Activated T-helper 1 cell treated with anti-CD3 and anti-CD28 coated beads, Interleukin-12 subunit alpha, Interleukin-12 subunit beta, Interleukin-2, Interleukin-4 antibody, amounts not matched to agents 30 ng/mL and 10 ng/mL and 1 ng/mL, durations not matched to agents 14 hours and 24 hours and 36 hours (primary cell): Measurements from ENCODE around the gene TFF2. TPM values are rescaled to one million over a fixed set of nuclear protein-coding genes. Genes with fewer than 3 reads are reported as not detected.

ENCODE experiments used
- DNase-seq: peaks from one replicate; pipeline ENCODE4 v3.0.0; 2021; ENCODE audit warnings: low spot score
- H3K27ac Mint-ChIP-seq: one replicate; pipeline ENCODE4 v1.8.0; 2021; ENCODE audit warnings: mild to moderate bottlenecking, mixed read lengths
- H3K27me3 Mint-ChIP-seq: one replicate; pipeline ENCODE4 v1.8.0; 2022; ENCODE audit warnings: mild to moderate bottlenecking, moderate library complexity, mixed read lengths; ENCODE audit not compliant: insufficient read depth
- H3K36me3 Mint-ChIP-seq: one replicate; pipeline ENCODE4 v1.8.0; 2021; ENCODE audit warnings: low read depth, mixed read lengths
- H3K4me1 Mint-ChIP-seq: one replicate; pipeline ENCODE4 v1.8.0; 2021; ENCODE audit warnings: low read depth, mixed read lengths
- H3K4me3 Mint-ChIP-seq: one replicate; pipeline ENCODE4 v1.8.0; 2021; ENCODE audit warnings: mild to moderate bottlenecking, moderate library complexity, mixed read lengths
- H3K9me3 Mint-ChIP-seq: one replicate; pipeline ENCODE4 v1.8.0; 2021; ENCODE audit warnings: mixed read lengths
- intact Hi-C: fragments of 100-400 bp; cut with micrococcal nuclease; formaldehyde crosslinking; loops from one replicate; pipeline ENCODE4 v1.15.1; 2024
- total RNA-seq: library from RNA; stranded (reverse); gene quantifications from 2 replicates; pipeline ENCODE4 v1.2.3, GENCODE V29; 2022

TFF2 gene
- total RNA-seq, 1 donor from 2014 or later = not detected

GRCh38 chr21:42369821-42370220 lies 19.0 kb upstream of the TFF2 start:
- no peak for DNase-seq
- H3K4me1 Mint-ChIP-seq = peaks cover 16% of the 10 kb centered on the region

DNA sequence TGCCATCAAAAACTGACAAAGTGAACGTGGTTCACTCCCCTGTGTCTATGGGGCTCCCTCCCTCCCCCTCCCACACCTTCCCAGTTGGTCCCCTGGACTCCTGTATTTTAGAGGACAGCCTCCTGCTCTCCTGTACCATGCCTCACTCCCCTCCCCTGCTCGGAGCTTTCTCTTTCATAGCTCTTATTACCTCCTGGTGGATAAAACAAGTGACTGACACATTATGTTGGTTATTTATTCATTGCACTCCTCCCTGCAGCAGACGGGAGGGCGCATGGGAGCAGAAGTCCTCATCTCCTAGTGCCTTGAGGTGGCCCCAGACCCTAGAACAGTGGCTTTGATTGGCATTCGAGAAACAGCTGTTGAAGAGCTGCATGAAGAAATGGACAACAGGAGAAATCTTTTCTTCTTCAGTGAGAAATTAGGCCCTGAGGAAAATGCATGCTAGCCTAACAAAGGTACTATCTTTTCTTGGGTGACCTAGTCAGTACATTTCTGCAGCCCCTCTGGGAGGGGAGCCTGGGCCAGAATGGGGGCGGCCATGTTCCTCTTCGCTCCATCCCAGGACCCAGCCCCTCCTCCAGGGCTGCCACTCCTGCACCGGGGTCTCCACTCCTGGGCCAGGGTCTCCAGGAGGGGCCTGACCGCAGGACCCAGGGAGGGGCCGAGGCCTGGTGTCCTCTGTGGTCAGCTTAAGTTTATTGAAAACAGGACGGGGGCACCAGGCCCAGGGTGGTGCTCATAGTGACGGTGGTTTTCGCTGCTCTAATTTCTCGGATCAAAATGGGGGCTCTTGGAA lies 16.8 kb upstream of the TFF2 start:
- H3K9me3 Mint-ChIP-seq = no peaks in the 10 kb centered on the region
- H3K4me3 Mint-ChIP-seq = no peak overlapping the region
- no peaks in the 10 kb centered on the region for H3K4me1 Mint-ChIP-seq

More at GRCh38 chr21:42369821-42370220, 19.0 kb upstream of the TFF2 start:
- intact Hi-C loops = no loop called here
- Mint-ChIP-seq H3K27ac (no peak overlapping the region), H3K36me3 (peaks cover 3% of the 10 kb centered on the region), H3K4me3 (no peak overlapping the region), H3K27me3 (no peaks in the 10 kb centered on the region), H3K9me3 (no peaks in the 10 kb centered on the region)

GRCh38 chr21:42366292-42367010 lies 15.7 kb upstream of the TFF2 start, which contains the start of gene TFF1:
Gene TFF1, minus strand, starts transcription at chr21:42366535. Its CDS starts 40 bp downstream, at chr21:42366495.
- no peaks in the 10 kb centered on the region for H3K36me3 Mint-ChIP-seq

More for the DNA sequence above, 16.8 kb upstream of the TFF2 start:
- intact Hi-C loops = no loop called here
- H3K27me3 Mint-ChIP-seq = peaks cover 14% of the 10 kb centered on the region
- H3K36me3 Mint-ChIP-seq = peaks cover 3% of the 10 kb centered on the region
- H3K27ac Mint-ChIP-seq = no peak overlapping the region
- DNase-seq = no peak

DNA sequence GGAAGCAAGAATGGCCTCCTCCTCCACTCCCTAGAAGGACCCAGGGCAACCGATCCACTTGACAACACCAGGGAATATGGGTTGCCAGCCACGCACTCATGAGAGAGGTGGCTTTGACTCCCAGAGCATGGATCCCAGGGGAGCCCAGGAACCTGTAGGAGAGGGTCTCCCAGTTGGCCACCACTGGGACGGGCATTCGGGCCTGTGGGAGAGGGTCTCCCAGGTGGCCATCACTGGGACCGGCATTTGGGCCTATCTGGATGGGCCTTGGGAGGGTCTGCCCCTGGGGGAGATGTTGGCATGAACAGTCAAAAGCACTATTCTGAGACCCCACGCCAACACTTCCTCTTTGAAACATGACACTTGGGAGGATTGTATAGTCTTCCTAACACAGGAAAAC lies 15.0 kb upstream of the TFF2 start:
- no peaks in the 10 kb centered on the region for H3K4me1 Mint-ChIP-seq
- no peak overlapping the region for H3K27ac Mint-ChIP-seq
- H3K9me3 Mint-ChIP-seq = no peaks in the 10 kb centered on the region
- intact Hi-C loops = no loop called here
- no peak for DNase-seq
- no peak overlapping the region for H3K4me3 Mint-ChIP-seq
- H3K27me3 Mint-ChIP-seq = peaks cover 19% of the 10 kb centered on the region
- no peaks in the 10 kb centered on the region for H3K36me3 Mint-ChIP-seq

More at GRCh38 chr21:42366292-42367010, 15.7 kb upstream of the TFF2 start, which contains the start of gene TFF1:
- DNase-seq = no peak
- intact Hi-C loops = no loop called here
- H3K4me3 Mint-ChIP-seq = no peak within 1 kb of the TSS
- no peaks in the 10 kb centered on the region for H3K4me1 Mint-ChIP-seq
- H3K27ac Mint-ChIP-seq = no peak within 1 kb of the TSS
- H3K27me3 Mint-ChIP-seq = peaks cover 19% of the 10 kb centered on the region
- no peaks in the 10 kb centered on the region for H3K9me3 Mint-ChIP-seq

- Mint-ChIP-seq H3K4me1 (no peaks in the 10 kb centered on the region), H3K9me3 (no peaks in the 10 kb centered on the region), H3K4me3 (no peak overlapping the region), H3K27ac (no peak overlapping the region), H3K36me3 (no peaks in the 10 kb centered on the region), H3K27me3 (peaks cover 22% of the 10 kb centered on the region)
- intact Hi-C loops = no loop called here
- no peak for DNase-seq
Measured at GRCh38 chr21:42364304-42364865, 13.6 kb upstream of the TFF2 start.

- no peaks in the 10 kb centered on the region for H3K36me3 Mint-ChIP-seq
- no peak overlapping the region for H3K27ac Mint-ChIP-seq
- intact Hi-C loops = no loop called here
- H3K27me3 Mint-ChIP-seq = peaks cover 22% of the 10 kb centered on the region
- H3K4me3 Mint-ChIP-seq = no peak overlapping the region
- H3K9me3 Mint-ChIP-seq = no peaks in the 10 kb centered on the region
- DNase-seq = no peak
- H3K4me1 Mint-ChIP-seq = no peaks in the 10 kb centered on the region
Measured at GRCh38 chr21:42363312-42363711, 12.5 kb upstream of the TFF2 start.

DNA sequence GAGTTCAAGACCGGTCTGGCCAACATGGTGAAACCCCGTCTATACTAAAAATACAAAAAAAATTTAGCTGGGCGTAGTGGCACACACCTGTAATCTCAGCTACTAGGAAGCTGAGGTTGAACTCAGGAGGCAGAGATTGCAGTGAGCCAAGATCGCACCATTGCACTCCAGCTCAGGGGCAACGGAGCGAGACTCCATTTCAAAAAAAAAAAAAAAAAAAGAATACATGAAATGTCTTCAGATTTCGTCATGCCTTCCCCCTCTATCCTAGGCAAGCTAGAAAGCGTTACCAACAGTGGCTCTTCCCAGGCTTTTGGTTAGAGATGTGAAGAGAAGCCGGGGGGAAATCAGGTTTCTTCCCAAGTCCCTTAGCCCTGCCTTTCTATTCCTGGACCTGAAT lies 11.9 kb upstream of the TFF2 start:
- Mint-ChIP-seq H3K36me3 (no peaks in the 10 kb centered on the region), H3K4me1 (no peaks in the 10 kb centered on the region)
- intact Hi-C loops = no loop called here

GRCh38 chr21:42362198-42362597 lies 11.4 kb upstream of the TFF2 start:
- Mint-ChIP-seq H3K4me3 (no peak overlapping the region), H3K36me3 (peaks cover under 1% of the 10 kb centered on the region), H3K27me3 (peaks cover 24% of the 10 kb centered on the region), H3K9me3 (peaks cover 4% of the 10 kb centered on the region), H3K4me1 (no peaks in the 10 kb centered on the region), H3K27ac (no peak overlapping the region)
- no peak for DNase-seq
- intact Hi-C loops = no loop called here

More for the DNA sequence above, 11.9 kb upstream of the TFF2 start:
- no peak overlapping the region for H3K27ac Mint-ChIP-seq
- H3K27me3 Mint-ChIP-seq = peaks cover 22% of the 10 kb centered on the region
- H3K4me3 Mint-ChIP-seq = no peak overlapping the region
- no peak for DNase-seq
- no peaks in the 10 kb centered on the region for H3K9me3 Mint-ChIP-seq

GRCh38 chr21:42361286-42361685 lies 10.5 kb upstream of the TFF2 start:
- peaks cover 3% of the 10 kb centered on the region for H3K36me3 Mint-ChIP-seq
- no peak for DNase-seq
- no peak overlapping the region for H3K27ac Mint-ChIP-seq
- peaks cover 13% of the 10 kb centered on the region for H3K9me3 Mint-ChIP-seq
- peaks cover 24% of the 10 kb centered on the region for H3K27me3 Mint-ChIP-seq
- no peaks in the 10 kb centered on the region for H3K4me1 Mint-ChIP-seq
- no peak overlapping the region for H3K4me3 Mint-ChIP-seq
- intact Hi-C loops = no loop called here

DNA sequence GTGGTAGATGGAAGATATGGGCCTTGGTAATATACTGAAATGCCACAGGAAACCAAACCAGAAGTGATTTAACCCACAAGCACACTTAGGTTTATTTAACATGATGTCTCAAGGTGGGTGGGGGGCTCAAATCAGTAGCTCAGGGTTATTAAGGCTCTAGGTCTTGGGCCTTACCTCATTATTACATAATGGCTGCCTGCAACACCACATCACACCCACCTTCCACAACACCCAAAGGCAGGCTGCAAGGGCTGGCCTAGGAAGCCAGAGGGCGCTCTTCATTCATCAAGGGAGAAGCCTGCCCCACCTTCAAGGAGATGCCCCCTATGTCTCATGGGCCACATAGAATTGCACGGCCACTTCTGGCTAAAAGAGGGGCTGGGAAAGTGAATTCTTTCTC lies 9.5 kb upstream of the TFF2 start:
- H3K27me3 Mint-ChIP-seq = peaks cover 24% of the 10 kb centered on the region

DNA sequence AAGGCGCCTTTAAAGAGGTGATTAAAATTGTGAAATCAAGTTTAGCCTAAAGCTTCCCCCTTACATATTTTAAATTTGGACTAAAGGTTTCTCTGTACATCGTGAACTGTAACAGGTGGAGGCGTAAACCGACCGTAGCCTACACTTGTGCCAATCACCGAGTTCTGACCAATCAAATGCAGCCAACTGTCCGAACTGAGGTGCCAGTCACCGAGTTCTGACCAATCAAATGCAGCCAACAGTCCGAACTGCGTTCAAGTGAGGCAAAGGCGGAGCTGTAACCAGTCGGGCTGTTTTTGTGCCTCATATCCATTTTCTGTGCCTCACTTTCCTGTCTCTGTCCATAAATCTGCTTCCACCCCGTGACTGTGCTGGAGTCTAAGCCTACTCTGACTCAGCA lies 8.1 kb upstream of the TFF2 start:
- intact Hi-C loops = no loop called here
- no peak overlapping the region for H3K27ac Mint-ChIP-seq
- no peaks in the 10 kb centered on the region for H3K4me1 Mint-ChIP-seq
- peaks cover 25% of the 10 kb centered on the region for H3K9me3 Mint-ChIP-seq
- peaks cover 16% of the 10 kb centered on the region for H3K27me3 Mint-ChIP-seq
- H3K36me3 Mint-ChIP-seq = peaks cover 7% of the 10 kb centered on the region
- no peak overlapping the region for H3K4me3 Mint-ChIP-seq
- DNase-seq = no peak

More for the DNA sequence above, 9.5 kb upstream of the TFF2 start:
- no peak for DNase-seq
- no peak overlapping the region for H3K27ac Mint-ChIP-seq
- H3K9me3 Mint-ChIP-seq = peaks cover 15% of the 10 kb centered on the region
- intact Hi-C loops = no loop called here
- H3K4me3 Mint-ChIP-seq = no peak overlapping the region
- H3K36me3 Mint-ChIP-seq = peaks cover 5% of the 10 kb centered on the region
- no peaks in the 10 kb centered on the region for H3K4me1 Mint-ChIP-seq

DNA sequence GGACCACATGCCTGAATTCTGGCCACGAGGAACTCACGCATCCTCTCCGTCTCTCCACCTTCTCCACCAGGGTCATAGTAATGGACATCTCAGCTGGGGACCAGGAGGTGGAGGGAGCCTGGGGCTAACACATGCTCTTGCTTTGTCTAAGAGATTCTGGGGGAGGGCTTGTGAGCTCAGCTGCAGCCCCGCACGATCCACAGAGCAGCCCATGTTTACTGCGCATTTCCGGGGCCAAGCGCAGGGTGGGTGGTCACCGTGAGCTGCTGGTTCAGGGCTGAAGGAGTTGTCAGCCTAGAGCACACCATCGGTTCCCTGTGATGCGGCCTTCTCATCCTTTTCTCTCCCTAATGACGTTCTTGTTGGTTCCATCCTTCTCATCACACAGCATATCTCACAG lies 7.5 kb upstream of the TFF2 start:
- peaks cover 29% of the 10 kb centered on the region for H3K9me3 Mint-ChIP-seq
- peaks cover 7% of the 10 kb centered on the region for H3K36me3 Mint-ChIP-seq
- no peak overlapping the region for H3K4me3 Mint-ChIP-seq
- DNase-seq = no peak
- H3K27ac Mint-ChIP-seq = no peak overlapping the region
- no peaks in the 10 kb centered on the region for H3K4me1 Mint-ChIP-seq
- intact Hi-C loops = no loop called here
- peaks cover 18% of the 10 kb centered on the region for H3K27me3 Mint-ChIP-seq

- Mint-ChIP-seq H3K36me3 (peaks cover 7% of the 10 kb centered on the region), H3K27me3 (peaks cover 10% of the 10 kb centered on the region), H3K4me1 (no peaks in the 10 kb centered on the region), H3K4me3 (no peak overlapping the region), H3K9me3 (peaks cover 29% of the 10 kb centered on the region), H3K27ac (no peak overlapping the region)
- no peak for DNase-seq
- intact Hi-C loops = no loop called here
Measured at GRCh38 chr21:42357307-42357706, 6.5 kb upstream of the TFF2 start.
